ENCODE data around the gene DHRSX.

- TF ChIP-seq CTCF (IDR thresholded peaks at IDR 0.05) (no peak), EZH2 (IDR thresholded peaks at IDR 0.05) (no peak), EZH2phosphoT487 (IDR thresholded peaks at IDR 0.05) (no peak)
These were observed 51.5 kb downstream of the DHRSX start for GRCh38 chrX:2449135-2449886.

Data from neural progenitor cell (in vitro differentiated cells).